HG03175 (cell line): ENCODE results near the gene ZBTB20.

Source experiments
- ATAC-seq: cut with Tn5 transposase; IDR thresholded peaks from one replicate; pipeline ENCODE4 v1.9.1; 2021; ENCODE audit warnings: mild to moderate bottlenecking, moderate library complexity; ENCODE audit not compliant: unreplicated experiment

Gene ZBTB20

DNA sequence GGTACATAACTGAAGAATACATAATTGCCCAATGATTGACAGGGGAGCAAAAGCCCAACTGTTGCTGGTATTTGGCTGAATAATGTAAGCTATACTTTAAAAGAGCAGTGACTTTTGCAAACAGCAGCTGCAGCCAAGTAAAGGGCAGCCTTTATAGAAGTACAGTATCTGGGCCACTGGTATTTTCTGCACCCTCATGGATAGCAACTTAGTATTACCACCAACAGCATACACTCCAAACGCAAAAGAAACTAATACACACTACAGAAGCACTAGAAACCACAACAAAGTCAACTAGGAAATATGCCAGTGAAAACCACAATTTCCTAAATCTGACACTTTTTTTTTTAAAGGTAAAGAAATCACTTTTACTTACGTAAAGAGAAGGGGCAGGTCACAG is 647.1 kb downstream of the ZBTB20 start:
- no peak for ATAC-seq

DNA sequence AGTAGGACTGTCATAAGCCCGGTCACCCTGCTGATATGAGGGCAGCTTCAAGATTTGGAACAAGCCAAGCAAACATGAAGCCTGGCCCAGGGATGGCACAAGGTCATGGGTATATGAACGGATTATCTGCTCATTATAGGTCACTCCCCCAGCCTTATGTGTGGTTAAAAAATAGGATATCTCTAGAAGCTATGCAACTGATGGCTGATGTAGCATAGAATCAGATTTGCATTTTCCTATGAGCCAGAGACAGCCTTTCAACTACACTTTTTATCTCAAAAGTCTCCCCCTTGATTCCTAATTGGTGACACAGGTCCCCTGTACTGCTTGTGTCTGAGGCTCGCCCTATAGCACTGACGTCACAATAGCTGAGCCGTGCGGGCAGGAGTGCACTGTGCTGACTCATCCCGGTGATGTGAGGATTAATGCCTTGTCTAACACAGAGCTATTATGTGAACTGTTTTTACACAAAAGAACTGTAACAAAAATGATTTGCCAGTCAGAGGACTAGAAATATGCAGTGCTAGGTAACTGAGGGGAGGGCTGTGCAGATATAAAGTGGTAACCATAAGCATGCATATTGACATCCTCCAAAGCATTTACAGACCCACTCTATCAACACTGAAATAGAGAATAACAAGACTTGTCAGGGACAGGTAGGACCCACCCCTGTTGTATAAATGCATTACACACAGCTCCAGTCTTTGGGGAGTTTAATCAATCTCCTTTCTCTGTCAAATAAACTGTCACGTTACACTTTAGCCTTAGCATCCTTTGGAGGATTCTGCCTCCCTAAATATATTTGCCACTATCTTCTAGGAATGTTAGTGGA is 648.3 kb downstream of the ZBTB20 start:
- ATAC-seq = no peak

DNA sequence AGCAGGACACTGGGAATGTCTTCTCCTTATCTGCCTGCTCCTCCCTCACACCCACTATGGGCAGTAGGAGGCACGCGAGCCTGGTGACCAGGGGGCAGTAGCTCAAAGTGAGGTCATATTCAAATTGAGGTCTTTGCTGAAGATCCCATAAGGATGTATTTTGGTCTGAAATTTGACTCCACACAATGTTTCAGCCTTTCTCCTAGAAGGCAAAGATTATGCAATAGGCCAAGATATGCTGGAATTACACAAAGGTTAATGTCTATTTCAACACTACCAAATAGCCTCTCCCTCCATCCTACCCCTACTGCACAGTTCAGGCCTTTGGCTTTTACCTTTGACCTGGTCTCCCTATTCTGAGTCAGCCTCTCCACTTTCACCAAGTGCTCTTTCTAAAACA is 650.2 kb downstream of the ZBTB20 start:
- ATAC-seq = no peak

DNA sequence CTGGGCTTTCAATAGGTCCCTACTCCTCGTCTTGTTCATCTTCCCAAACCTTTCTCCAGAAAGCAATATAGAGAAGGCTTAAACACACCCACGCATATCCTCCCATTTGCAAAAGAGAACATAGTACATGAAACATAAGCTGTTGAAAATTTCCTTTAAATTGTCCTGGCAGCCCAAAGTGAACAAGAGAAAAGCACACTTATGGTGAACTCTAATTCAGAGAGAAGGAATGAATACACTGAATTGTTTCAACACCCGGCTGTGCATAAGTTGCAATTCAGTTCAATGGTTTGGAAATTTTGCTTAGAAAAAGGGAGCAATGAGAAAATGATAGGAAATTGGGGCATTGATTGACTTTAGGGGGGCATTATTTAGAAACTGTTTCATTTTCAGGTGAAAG is 650.6 kb downstream of the ZBTB20 start:
- ATAC-seq = no peak

DNA sequence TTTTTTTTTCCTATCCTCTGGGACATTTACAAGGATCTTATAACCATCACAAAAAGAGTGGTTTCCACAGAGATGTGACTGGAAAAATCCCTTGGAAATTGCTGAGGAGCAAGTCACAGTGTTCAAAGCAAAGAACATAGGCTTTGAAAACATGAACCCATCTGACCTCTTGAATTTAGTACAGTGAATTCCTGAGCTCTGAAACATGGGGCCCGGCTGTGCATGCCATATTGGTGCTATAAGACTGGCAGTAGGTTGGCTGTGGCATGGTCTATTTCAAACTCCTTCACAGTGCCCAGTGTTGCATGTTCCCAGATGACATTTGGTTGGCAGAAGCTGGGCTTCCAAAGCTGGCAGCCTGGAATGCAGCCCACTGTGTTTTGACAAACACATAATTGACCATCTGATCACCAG is 651.1 kb downstream of the ZBTB20 start:
- ATAC-seq = no peak

DNA sequence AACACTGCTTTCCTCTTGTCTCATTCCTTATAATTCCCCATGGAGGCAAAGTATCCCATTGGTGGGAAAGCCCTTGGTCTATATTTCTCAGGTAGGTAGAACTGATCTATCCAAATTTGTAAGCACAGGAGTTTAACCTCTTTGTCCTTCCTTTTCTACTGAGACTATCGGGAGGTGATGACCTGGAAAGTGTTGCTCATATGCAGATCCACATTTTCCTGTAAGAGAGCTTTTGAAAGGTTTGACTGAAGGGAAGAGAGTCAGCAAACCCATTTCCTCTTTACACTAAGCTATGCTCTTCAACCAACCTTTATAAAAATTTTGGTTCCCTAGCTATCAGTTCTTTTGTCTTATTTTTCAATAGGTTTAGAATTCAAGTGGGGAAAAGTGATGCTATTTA is 652.6 kb downstream of the ZBTB20 start:
- ATAC-seq = no peak

DNA sequence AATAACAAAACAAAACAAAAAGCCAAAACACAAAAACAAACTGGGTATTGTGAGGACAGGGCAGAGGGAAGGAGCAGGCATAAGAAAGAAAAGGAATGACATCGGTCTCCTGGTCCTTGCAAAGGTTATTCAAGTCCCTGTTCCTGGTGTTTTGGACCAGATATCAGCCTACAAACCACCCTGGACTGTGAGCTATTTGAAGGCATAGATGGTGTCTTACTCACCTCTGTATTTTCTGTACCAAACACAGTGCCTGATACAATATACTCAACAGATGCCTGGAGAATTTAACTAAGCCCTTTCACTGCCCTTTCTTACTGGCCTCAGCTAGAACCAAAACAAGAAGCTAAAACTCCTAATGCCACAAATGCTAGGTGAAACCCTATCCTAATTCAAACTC is 656.3 kb downstream of the ZBTB20 start:
- no peak for ATAC-seq

DNA sequence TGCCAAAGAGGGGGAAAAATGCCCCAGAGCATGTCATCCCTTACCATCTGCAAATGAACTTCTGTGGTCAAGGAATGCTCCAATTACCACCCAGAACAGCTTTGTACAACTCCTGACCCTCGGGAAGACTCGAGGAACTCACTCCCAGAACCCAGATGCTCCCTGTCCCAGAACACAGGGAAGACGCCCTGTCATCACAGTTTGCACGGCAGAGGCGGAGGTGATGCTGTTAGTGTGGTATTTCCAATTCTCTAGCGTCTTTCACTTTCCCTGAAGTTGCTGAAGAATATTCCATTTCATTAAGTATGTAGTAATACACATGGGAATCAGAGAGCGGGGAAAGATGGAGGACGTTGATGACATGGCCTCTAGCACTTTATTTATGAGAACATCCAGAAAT is 659.6 kb downstream of the ZBTB20 start:
- ATAC-seq = no peak

DNA sequence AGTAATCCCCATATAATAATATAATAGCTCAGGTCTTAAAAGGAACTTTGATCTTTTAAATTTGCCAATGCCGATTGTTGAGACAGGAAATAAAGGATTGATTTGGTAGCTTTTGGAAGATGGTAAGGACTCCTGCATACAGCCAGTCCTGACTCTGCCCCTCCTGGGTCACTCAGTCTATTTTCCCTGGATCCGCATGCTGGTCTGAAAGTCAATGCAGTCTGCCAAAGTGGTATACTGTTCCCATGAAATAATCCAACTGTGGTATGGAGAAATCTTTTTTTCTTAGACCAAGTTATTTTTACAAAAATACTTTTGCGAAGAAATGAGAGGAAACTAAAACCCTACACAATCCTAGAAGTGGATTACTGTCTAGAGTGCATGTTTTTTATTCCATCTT is 662.2 kb downstream of the ZBTB20 start:
- ATAC-seq = no peak

DNA sequence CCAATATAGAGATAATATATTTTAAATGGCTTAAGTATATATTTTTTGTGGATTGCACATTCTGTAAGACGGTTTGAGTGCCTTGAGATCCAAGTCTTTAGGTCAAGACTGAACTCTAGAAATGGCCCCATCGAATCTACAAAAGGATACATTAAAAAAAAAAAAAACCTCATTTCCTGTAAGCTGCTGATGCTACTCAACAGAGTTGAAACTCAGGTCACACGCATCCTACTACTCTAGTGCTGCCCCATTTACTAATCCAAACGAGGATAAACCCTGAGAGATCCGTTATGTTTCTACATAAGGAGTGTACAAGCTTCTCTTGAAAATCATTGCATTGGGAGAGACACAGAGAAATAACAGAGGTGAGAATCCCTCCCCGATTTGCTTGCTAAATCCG is 666.0 kb downstream of the ZBTB20 start:
- no peak for ATAC-seq

DNA sequence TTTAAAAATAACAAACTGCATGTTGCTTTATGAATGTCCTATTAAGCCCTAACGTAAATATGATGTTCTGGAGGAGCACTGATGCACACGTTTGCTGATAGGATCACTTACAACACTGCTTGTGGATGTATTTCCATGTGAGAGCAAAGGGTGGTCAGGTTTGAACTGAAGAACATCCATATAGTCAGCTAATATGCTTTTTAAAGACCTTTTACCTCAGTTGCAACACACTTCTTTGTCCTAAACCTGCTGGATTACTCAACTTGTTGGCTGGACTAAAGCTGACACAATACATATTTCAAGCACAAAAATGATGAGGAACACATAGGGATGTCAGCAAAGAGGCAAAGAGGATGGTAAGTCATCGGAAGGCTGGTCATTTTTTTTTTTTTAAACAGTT is 666.6 kb downstream of the ZBTB20 start:
- no peak for ATAC-seq

DNA sequence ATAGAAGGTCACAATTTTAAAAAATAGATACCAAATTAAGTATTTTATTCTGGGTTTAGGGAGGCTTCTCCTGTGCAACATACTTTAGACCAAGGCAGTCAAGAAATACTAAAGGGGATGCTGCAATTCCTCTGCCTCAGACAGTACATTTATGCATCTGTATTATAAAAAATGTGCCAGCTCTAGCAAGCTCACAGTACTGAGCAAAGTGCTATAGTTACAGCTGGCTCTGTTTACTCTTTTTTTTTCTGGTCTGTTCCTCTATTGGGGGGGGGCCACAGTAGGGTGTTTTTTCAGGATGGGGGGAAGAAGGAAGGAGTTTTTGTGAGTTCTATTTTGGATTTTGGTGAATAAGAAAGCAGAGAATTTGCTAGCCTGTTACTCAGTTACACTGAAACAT is 668.3 kb downstream of the ZBTB20 start:
- no peak for ATAC-seq

DNA sequence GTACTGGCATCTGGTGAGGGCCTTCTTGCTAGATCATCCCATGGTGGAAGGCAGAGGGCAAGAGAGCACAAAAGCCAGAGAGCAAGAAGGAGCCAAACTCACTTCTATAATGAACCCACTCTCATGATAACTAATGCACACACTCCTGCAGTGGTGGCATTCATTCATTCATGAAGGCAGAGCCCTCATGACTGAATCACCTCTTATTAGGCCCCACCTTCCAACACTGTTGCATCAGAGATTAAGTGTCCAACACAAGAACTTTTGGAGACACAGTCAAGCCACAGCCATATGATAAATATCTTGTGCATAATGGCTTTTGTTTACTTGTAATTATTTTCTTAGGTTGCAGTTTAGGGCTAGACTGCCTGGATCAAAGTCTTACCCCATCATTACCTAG is 670.6 kb downstream of the ZBTB20 start:
- no peak for ATAC-seq

DNA sequence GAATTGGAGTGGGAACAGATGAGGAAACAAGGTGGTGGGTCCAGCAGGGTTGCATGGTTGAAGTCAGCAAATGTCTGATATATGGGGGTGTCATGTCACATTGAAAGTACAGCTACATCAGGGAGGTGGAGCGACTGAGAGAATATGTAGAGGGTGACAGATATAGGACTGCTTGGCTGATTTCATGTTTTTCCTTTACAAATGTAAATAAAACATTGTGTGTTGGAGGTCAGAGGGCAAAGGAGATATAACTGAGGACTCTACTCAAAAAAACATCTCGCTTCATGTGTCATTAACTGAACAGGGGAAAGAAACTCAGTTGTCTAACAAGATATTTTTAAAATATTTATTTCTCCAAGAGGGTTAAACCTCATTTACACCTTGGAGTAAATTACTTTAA is 675.6 kb downstream of the ZBTB20 start:
- ATAC-seq = no peak

DNA sequence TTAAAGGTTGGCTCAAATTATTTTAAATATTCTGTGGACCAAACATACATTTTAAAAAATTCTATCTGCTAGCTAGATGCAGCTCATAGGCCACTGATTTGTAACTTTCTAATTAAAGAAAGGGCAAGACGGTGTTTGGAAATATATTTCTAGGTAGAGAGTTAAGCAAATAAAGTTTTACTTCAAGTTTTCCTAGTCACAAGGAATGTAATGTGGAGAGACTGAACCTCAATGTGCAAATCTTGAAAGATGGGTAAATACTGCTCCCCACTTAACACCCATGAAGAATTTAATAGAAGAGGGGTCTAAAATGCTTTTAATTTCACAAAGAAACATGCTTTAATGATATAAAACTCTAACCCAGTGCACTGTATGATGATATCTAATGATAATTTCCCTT is 678.0 kb downstream of the ZBTB20 start:
- ATAC-seq = no peak

DNA sequence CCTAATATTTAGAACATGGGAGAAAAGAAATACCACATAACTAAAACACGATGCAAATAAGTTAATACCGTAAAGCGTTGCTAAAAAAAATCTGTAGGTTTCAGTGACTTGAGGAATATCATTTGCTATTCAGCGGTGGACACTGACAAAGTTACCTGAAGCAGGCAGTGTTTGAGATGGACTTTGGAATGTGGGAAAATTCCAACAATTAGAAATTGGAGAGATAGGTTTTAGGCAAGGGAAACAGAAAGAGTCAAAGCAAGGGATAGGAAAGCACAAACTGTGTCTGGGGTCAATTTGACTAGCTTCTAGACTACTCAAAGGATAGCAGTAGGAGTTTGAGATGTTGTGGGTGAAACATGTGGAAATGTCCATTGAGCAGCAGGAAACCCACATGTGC is 680.3 kb downstream of the ZBTB20 start:
- ATAC-seq = no peak

DNA sequence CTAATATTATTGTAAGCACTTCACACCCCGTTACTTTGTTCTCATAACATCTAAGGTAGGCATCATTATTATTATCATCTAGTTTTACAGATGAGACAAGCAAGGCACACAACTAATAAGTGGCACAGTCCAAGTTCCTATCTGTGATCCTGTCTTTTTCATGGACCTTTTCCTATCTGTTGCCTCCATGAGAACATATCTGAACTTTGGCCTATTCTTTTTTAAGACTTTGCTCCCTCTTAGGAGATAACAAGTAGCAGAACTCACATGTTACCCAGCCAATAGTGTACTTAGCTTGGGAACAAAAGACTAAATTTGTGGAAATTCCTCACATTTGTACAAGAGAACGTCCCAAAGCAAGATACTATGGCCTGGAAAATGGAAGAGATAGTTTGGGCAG is 680.8 kb downstream of the ZBTB20 start:
- ATAC-seq = no peak

DNA sequence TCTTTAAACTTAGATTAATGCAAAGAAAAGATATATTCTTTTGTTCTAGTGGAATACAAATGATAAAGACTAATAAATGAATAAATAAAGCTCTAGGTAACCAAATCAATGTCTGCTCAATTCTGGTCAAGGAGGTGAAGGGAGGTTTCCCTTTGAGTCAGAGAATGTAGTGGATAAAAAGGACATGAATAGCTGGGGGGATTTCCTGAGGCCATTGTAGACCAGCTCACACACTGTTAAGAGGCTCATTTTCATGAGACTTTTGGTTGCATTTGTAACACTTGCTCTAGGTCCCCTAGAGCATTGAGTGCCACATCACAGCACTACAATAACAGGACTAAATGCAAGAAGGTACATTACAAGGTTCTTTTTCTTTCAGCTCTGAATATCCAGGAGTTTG is 682.5 kb downstream of the ZBTB20 start:
- peak; percentile 71 for ATAC-seq

DNA sequence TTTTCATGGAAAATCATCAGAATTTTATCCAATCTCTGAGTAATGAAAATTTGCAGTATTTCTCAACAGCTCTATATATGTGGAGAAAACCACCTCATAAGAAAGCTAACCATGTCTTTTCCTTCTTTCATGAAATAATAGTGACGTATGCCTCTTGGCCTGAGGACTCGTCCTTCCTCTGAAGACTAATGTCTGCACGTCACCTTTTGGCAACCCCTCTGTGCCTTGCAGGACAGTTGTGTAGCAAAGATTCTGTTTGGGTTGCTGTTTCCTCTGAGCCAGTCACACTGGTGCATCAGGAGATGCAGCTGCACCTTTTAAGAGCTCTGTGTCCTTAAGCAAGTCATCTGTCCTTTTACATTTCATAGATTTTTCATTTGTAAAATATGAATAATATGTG is 684.3 kb downstream of the ZBTB20 start:
- ATAC-seq = no peak

DNA sequence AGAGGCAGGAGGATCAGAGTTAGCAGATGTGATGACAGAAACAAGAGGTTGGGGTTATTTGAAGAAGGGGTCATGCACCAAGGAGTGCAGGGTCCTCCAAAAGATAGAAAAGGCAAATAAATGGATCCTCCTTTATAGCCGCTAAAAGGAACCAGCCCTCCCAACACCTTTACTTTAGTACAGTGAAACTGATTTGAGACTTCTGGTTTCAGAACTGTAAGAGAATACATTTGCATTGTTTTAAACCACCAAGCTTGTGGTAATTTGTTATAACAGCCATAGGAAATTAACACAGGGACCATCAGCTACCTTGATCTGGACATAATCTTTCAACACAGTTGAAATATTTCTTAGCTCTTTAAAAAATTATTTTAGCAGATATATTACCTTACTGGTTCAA is 686.6 kb downstream of the ZBTB20 start:
- peak; percentile 58 for ATAC-seq

DNA sequence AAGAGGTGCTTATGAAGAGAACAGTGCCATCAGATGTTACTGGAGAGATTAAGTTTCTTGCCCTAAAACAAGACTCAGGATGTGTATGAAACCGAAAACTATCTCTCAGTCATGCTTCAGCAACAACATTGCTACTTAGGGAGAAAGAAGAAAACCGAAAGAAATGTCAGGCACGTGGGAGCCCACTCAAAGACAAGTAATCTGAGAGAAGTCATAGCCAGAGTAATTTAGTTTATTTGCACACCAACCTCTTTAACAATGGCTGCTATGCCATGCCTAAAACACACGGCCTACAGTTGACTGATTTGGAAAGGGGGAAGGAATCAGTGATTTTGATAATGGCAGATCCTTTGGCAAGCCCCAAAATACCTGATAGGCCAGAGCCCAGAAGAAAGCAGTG is 690.3 kb downstream of the ZBTB20 start:
- ATAC-seq = peak; percentile 93

DNA sequence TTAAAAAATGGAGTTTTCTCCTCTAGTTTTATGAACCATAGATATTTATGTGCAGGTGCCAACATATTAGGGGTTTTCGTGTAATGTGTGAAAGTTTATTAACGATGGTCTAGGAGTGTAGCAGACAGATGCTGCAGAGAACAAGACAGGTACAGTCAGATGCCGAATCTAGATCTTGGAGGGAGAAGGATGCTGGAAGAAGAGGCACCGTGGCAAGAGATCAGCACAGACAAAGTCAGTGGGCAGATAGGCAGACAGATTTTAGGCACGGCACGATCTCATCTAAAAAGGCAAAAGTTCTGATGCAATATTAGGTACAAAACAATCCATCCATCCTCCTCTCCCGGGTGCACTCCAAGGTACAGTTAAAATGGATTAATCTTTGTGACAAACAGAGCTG is 691.7 kb downstream of the ZBTB20 start:
- no peak for ATAC-seq

DNA sequence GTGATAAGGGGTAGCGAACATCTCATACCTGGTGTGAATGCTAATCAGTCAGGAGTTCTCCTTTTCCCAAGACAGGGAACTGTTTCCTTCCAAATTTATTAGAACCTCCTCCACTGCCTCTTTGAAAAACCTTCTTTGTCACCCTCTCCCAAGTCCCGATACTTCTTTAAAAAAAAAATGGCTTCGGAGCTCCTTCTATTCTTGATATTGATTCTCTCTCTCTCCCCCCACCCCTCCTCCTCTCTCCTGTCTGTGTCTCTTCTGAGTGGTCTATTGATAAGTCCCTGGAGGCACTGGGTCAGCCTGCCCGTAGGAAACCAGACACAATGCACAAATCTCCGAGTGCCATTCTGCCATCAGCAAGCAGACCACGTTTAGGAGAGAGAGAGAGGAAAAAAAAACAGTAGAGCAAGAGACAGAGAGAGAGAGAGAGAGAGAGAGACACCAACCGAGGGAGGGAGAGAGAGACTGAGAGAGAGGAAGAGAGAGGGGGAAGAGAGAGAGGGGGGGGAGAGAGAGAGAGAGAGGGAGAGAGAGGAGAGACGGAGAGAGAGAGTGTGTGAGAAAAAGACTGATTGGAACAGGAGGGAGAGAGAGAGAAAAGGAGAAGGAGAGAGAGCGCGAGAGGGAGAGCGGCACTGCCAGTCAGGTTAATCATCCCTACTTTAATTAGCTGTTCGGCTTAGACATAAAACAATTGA is 692.4 kb downstream of the ZBTB20 start:
- ATAC-seq = no peak
